HG03135 (cell line): Measurements from ENCODE around the gene PITRM1.

Experiments used
- ATAC-seq: cut with Tn5 transposase; IDR thresholded peaks from one replicate; pipeline ENCODE4 v1.9.1; 2021; ENCODE audit warnings: mild to moderate bottlenecking, moderate library complexity; ENCODE audit not compliant: unreplicated experiment

PITRM1 gene

DNA sequence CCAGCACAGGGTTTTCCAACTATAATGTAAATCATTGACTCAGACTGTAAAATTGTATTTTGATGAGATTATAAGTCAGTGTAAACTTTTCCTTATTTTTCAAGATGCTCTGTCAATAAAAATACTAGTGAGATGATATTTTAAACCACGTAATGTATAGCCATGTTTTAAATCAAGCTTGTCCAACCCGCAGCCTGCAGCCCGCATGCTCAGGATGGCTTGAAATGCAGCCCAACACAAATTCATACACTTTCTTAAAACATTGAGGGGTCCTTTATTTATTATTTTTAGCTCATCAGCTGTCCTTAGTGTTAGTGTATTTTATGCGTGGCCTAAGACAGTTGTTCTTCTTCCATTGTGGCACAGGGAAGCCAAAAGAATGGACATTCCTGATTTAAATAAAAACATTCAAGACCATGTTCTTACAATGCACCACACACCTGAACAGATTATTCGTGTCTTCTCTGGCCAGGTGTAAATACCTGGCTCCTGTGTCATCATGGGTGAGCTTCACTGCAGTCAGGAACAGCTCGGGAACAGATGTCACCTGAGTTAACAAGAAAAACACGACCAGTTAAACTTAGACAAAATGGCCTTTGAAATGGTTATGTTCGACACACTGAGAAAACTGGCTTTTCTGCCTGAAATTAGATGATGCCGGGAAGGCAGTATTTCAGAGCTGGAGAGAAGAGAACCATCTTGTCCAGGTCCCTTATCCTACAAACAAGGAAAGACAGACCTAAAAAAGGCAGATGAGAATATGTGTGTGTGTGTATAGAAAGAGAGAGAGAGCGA lies 5.9 kb downstream of the PITRM1 start:
- no peak for ATAC-seq

DNA sequence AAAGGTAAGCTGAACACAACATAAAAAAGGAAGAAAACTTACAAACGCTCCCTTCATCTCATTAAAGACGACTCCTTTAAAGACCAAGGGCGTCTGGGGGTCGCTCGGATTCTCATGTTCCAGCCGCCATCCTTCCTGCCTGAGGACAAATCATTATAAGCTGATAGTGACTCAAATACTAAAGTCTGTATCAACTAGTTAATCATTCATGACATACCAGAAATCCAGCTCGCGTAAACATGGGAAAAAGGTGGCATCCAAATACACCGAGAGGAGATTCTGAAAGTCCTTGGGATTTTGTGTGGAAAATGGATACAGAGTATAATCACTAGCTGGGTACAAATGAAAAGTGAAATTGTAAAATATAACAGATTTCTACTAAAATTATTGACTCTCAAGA lies 7.4 kb downstream of the PITRM1 start:
- ATAC-seq = no peak

DNA sequence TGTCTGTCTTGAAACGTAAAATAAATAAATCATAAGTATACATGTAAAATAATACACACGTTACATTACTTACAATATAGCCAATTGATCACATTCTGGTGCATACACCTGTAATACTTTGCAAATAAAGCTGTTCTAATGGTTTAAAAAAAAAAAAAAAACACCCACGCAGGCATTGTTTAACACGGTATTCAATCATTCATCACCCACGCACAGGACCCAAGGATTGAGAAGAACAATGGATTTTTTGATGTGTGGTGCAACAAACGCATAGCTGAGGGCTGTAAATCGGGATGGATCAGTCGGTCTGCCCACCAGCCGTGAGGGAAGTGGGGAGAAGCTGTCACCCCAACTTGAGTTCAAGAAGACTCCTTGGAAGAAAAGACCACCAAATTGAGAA lies 8.7 kb downstream of the PITRM1 start:
- no peak for ATAC-seq

DNA sequence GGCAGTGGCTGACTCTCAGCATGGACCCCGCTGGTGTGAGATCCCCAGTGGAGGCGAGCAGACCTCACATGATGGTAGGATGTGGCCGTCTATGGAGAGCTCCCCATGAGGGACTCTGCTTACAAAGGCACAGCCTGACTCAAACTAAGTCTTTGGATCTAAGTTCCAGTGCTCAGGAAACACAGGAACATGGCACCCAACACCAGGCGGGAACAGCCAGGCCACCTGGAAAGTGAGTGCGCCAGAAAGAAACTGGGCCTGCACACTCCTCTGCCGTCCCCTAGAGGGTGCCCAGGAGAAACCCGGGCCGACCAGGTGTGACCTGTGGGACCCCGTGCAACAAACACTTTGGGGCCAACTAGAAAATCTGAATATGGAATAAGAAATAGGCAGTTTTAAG lies 10.0 kb downstream of the PITRM1 start:
- no peak for ATAC-seq

DNA sequence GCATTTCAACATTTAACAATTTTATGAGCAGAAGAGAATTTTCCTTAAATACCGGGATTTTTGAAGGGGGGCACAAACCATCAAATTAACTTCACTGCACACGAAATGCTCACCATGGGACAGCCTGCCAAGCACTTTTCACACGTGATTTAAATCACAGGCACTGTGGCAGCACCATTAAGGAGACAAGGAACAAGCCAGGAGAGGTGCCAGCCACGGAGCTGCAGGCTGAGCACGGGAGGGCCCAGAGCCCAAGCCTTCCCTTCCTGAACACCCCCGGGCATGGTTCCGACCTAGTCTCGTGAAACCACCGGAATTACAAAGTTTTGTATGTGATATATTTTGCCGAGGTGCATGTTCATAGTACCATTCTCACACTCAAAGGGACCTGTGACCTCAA lies 13.4 kb downstream of the PITRM1 start:
- no peak for ATAC-seq

DNA sequence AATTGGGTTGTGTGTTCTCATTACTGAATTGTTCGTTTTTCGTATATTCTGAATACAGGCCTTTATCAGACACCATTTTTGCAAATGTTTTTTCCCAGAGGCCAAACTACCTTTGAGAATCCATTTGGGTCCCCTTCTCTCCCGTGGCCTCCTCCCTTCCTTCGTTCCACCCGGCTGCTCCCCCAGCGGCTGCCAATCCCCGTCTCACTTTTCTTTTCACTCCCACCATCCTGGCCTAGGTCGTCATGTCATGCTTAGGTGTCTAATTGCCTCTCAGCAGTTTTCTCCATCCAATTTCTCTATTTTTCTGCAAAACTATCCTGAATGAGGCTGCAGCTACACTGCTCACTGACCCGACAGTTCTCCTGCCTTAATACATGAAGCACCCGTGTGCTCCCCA lies 17.9 kb downstream of the PITRM1 start:
- ATAC-seq = no peak

DNA sequence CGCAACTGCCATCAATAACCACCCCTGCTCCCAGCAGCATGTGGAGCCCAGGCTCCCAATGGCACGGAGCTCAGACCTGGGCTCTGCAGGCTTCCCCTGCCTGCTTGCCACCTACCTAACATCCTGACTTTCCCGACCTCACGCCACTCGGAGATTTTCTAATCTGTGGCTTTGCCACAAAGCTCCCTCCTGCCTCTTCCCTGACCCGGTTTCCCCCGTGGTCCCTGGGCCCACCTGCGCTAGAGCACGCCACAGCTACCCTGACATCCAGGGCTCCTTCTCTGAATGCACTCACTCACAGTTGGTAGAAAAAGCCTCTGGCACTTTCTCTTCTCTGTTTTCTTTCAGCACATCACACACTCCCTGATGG lies 20.0 kb downstream of the PITRM1 start:
- no peak for ATAC-seq

DNA sequence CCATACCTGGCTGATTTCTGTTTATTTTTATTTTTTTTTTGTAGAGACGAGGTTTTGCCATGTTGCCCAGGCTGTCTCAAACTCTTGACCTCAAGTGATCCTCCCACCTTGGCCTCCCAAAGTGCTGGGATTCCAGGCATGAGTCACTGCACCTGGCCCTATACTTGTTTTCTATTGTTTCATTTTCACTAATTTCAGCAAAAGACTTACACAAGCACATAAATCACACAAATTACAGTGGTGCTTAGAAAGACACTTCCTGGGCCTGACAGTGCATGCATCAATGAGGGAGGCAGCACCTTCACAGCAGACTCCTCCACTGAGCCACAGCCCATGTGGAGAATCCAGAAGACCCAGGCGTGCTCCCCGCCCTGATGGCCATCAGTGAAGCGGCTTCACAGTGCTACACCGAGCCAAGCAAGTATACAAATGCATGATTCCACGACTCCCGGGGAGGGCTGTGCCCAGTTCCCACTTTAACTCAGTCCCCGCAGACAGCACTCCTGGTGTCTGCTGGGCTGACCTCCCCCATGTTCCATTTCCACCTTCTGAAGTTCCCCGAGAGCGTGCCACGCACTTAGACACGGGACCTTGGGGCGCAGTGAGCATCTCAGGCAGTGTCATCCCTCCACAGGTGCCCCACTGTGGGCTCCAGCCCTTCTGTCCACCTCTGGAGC lies 20.6 kb downstream of the PITRM1 start:
- ATAC-seq = no peak

DNA sequence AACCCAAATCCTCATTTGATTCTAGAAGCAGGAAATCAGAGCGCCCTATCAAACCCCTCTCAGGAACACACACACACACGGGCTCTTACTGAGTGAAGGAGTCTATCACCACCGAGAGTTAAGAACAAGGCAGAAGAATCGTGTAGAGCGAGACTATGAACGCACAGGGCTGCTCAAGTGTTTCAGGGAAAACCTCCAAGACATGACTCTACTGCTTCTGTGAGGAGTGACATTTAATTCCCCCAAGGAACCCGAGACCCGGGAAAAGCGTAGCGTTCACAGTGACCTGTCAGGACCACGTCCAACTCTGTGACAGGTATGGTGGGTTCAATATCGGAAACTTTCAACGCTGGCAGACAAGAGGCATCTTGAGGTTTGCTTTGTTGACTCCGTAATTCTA lies 21.6 kb downstream of the PITRM1 start:
- ATAC-seq = no peak

DNA sequence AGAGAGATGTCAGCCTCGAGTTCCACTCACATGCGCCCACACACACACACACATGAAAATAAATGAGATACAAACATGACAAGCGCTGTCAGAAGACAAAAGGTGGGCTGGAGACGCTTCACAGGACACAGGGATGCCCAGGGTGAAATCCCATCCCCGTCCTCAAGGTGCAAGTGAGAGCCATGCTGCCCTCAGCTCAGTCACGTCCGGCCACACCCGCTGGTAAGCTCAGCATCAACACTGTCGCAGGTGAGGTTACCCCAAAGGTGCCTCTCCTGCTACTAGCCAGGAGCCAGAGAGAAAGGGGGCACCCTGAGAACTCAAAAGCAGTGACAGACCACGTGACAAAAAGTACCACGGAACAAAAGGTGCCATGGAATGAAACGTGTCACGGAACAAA lies 22.2 kb downstream of the PITRM1 start:
- no peak for ATAC-seq

DNA sequence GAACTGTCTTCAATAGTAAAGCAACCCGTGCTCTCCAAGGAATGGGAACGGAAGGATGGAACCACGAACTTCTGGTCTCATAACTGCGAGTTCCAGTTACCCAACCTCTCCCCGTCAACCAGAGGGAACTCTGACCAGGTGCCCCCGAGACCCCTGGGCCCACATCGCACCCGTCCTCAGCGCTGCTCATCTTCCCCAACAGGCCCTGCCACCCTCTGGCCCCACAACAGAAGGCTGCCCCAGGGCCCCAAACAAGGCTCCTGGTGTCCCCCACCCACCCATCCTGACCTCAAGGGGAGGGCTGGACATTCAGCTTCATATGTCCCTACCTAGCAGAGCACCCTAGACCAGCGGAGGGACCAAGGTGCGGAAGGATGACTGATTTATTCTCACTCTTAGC lies 22.7 kb downstream of the PITRM1 start:
- no peak for ATAC-seq

DNA sequence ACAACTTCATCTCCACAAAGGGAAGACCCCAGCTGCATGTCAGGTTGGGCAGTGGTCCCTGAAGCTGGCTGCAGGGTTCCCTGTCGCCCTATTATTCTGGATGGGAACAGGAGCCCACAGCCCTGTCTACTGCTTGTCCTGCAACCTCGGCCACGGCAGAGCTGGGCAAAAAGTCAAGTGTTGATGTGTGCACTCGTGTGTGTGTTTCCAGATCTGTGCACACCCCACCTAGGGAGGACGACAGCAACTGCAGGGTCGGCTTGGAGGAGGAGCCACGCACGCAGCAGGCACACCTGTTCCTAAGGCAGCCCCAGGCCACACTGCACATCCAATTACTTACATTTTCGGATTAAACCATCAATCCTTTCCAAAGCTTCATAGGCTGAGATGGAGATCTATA lies 23.6 kb downstream of the PITRM1 start:
- ATAC-seq = no peak

DNA sequence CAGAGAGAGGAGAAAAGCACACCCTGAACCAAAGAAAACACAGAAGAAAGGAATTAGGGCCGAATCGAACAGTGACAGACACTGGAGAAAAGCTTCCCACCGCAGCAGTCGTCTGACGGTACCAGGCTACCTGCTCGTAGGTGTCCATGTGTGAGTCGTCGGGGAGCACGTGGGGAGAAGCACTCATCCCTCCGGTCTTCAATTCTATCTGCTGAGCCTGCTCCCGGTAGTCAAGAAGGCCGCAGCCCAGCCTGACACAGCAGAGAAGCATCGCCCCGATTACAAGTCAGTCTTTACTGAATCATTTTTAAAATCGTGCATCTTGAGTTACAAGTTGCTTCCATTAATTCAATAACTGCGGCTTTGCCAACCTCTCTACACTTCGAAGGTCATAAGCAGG lies 24.5 kb downstream of the PITRM1 start:
- ATAC-seq = no peak

DNA sequence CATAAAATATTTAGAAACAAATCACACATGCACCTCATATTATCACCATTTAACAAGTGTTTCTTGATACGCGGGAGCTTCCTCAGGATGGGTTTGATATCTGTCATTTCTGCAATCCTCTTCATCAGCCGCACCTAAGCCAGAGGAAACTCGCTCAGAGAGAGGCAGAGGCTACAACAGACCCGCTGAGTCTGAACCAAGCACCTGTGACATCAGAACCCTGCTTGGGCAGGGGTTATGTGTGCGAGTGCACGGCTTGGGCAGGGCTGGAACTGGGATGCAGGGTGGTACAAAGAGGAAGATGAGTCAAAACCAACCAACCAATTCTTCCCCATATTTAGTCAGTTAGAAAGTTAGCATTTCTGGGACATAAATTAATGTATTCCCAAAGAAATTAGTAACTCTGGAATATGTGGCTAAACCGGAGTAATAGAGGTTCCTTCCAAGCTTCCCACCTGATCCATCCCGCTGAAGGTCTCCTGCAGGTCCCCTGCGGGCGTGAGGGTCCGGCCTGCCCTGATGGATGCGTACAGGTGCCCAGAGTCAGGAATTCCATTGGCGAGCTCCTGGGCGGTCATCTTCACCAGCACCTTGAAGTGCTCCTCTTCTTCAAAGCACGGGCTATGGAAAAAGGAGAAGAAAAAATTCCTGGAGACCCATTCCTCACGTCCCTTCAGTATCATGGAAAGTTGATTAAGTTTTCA lies 25.3 kb downstream of the PITRM1 start:
- ATAC-seq = no peak

DNA sequence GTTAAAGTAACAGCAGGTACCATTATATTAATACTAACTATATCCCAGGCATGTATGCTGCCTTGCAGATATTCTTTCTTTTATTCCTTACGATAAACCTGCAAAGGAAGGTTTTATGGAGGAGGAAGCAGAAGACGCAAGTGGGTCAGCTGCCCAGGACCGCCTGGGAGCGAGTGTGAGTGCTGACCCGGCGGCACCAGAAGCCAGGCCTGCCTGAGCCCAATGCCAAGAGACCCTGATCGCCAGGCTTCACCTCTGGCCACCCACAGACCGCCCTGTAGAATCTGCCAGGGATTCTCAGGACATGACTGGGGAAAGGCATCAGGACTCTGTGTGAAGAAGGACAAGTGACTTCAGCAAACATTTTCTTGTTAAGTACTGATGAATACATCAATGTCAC lies 26.3 kb downstream of the PITRM1 start:
- no peak for ATAC-seq

DNA sequence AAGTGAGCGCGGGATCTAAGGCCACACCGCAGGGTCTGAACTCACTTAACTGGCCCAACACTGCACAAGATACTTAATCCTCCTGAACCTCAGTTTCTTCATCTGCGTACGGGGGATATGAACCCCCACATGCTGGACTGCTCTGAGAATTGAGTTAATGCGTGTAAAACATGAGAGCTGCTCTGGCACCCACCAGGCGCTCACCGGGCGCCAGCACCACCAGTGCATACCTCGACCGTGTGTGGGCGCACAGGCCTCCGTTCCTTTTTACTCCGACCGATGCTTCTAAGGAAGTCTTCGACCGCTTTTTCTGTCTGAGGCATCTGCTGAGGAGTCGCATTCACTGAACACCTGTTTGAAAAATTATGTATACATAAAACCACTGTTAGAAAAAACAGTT lies 27.2 kb downstream of the PITRM1 start:
- ATAC-seq = no peak

DNA sequence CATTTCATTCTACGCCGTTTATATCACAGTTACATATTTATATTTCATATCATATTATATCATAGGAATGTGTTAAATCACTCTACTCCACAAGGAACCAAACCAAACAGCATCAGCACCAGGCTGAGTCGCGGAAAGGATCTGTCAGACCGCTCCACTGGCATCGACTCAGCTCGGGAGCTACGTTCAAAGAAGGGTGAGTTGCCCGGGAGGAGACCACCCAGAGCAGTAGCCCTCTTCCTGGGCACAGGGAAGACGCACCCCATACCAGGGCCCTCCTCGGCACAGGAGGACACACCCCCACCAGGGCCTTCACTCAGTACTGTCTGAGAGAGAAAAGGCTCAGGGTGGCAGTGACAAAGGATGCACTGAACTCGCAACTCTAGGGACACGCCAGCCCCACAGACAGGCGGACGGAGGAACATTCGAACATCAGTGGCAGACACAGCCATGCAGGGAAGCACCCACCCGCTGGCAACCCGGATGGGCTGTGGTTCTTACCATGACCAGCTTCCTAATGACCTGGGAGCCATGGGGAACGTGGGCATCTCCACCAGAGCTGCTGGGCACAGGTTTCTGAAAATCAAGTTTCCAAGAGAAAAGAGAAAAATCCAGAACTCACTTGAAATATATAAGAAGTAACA lies 28.7 kb downstream of the PITRM1 start:
- no peak for ATAC-seq

DNA sequence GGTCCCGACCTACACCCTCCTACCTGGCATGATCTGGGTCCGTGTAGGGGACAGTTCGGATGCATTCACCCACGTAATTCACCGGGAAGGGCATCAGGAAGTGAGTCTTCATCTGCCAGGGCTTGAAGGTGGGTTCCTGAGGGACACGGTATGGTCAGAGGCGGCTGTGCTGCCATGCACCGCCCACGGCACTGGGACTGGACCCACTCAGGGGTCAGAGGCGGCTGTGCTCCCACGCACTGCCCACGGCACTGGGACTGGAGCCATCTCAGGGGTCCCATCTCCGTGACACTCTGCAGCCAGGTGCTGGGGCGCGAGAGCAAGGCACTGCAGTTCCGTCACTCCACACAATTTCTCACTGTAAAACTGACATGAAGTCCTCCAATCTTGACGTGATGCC lies 29.2 kb downstream of the PITRM1 start:
- no peak for ATAC-seq

DNA sequence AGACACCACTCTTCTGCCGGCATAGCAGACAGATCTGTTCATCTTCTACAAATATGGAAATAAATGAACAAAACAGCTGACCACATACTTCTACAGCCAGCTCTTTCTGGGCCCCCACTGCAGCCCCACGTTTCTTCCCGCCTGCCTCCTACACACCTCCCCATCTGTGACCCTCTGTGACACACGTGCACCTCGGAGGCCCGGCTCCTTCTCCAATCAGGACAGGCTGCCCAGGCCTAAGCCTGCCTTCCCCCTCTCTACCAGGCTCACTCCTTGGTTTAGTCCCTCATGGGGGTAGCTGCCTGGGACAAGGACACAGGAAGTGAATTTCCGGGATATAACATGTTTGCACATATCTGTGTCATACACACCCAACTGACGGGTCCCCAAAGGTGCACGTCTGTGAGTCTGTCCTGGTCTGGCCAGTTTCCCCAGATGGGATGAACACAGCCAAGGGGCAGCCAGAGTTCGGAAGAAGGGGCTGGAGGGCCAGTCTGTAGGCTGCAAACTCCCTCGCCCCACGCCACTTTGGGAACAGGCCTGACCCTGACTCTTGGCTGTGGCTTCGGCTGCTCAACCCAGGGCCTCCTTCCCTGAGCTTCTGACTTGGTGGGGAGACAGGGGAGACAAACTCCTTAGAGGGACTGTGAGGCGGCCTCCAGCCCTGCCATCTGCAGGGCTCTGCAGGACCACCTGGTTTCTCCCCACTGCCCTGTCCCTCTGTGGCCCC lies 30.3 kb downstream of the PITRM1 start:
- no peak for ATAC-seq

DNA sequence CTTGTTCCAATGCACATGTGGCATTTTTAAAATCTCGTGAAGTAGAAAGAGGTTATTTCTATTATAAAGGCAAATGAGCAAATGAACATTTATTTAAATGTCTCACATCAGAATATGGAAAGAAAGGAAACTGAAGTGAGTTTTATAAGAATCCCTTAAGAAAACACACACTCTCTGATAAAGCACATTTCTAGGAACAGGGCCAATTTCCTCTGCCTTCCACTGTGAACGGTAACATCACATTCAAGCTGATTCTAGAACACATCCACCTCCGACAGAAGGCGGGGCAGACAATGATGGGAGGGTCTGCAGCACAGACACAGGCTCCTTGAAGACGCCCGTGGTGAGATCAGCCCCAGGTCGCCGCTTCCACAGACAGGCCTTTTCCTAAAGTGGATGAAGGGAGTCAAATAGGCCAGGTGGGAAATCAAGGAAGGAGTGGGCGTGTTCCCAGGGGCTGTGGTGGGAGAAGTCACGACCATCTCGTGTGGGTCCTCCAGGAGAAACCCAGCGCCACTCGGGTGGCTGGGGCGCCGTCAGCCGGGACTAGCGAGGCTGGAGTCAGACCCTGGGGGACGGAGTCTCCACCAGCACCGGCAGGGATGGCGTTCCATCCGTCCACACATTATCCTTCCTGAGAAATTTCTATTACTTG lies 31.1 kb downstream of the PITRM1 start:
- no peak for ATAC-seq

DNA sequence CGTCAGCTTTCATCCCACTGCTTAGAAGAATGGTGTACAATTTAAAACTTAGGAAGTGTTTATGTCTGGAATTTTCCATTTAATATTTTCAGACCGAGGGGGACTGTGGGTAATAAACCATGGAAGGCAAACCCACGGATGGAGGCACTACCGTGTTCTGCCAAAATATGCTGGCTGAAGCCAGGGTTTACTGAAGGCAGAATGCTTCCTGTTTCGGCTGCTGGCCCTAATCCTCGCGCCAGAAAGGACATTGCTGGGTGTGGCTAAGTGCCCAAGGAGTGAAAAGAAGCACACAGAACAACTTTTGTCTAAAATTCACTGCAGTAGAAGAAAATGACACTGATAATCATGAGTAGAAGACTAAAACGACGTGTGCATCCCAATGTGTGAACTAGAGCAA lies 32.3 kb downstream of the PITRM1 start:
- ATAC-seq = no peak
